ENCODE results near the gene KCNK16. TPM values are rescaled to one million over a fixed set of nuclear protein-coding genes. Genes with fewer than 3 reads are reported as not detected.

Gene KCNK16
- not detected in 2 replicates for total RNA-seq (ENCODE audit: low replicate concordance)

DNA sequence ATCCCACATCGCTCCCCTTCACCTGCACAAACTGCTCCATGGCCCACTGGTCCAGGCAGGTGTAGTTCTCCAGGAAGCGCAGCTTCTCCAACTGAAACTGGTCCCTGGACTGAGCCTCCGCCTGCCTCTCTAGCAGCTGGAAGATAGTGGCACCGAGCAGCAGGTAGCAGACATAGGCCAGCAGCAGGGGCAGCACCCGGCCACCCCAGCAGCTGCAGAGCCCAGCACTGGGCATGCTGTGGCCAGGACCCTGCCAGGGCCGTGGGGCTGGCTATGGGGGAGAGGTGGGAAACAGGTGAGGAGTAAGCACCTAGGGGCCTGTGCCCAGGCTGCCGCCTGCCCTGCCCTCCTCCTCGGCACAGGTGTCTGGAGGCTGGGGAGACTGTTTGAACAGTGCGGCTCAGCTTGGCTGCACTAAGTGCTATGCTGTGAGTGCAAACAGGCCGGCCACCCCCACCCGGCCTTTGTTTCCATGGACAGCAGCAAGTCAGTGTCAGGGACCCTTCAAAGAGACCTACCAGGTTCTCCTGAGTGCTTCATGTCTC is at the start of gene KCNK16:
Gene KCNK16 (minus strand): TSS at position 397 of the 545 bp plus-strand sequence. CDS start 162 bp downstream, at position 235.
- peaks cover 7% of the 10 kb centered on the region for H3K27me3 ChIP-seq
- no peak within 1 kb of the TSS for H3K27ac ChIP-seq
- no peaks in the 10 kb centered on the region for H3K36me3 ChIP-seq
- H3K9me3 ChIP-seq (ENCODE audit: low read depth), result no peaks in the 10 kb centered on the region
- DNase-seq (ENCODE audit: low spot score), result no peak
- no peak within 1 kb of the TSS for H3K4me2 ChIP-seq
- no peaks in the 10 kb centered on the region for H3K36me3 Mint-ChIP-seq
- H3K9me3 Mint-ChIP-seq, result no peaks in the 10 kb centered on the region
- H3K4me3 ChIP-seq, result no peak within 1 kb of the TSS
- no peaks in the 10 kb centered on the region for H3K4me1 Mint-ChIP-seq
- no peak within 1 kb of the TSS for H3K9ac ChIP-seq
- H3K27me3 Mint-ChIP-seq (ENCODE audit: insufficient read depth, low read depth), result peaks cover 15% of the 10 kb centered on the region
- H3K27ac Mint-ChIP-seq, result no peak within 1 kb of the TSS
- no peaks in the 10 kb centered on the region for H3K79me2 ChIP-seq (ENCODE audit: low read depth)
- H3K4me3 Mint-ChIP-seq, result no peak within 1 kb of the TSS
- no peaks in the 10 kb centered on the region for H3F3A ChIP-seq (ENCODE audit: low read depth)
- no peaks in the 10 kb centered on the region for H4K20me1 ChIP-seq (ENCODE audit: low read depth)
- H3K4me1 ChIP-seq, result no peaks in the 10 kb centered on the region
- no peak within 1 kb of the TSS for H2AFZ ChIP-seq (replicated peaks)
- no peak for TF ChIP-seq EZH2 (IDR thresholded peaks at IDR 0.05)
- TF ChIP-seq, protein P1, sequence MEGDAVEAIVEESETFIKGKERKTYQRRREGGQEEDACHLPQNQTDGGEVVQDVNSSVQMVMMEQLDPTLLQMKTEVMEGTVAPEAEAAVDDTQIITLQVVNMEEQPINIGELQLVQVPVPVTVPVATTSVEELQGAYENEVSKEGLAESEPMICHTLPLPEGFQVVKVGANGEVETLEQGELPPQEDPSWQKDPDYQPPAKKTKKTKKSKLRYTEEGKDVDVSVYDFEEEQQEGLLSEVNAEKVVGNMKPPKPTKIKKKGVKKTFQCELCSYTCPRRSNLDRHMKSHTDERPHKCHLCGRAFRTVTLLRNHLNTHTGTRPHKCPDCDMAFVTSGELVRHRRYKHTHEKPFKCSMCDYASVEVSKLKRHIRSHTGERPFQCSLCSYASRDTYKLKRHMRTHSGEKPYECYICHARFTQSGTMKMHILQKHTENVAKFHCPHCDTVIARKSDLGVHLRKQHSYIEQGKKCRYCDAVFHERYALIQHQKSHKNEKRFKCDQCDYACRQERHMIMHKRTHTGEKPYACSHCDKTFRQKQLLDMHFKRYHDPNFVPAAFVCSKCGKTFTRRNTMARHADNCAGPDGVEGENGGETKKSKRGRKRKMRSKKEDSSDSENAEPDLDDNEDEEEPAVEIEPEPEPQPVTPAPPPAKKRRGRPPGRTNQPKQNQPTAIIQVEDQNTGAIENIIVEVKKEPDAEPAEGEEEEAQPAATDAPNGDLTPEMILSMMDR (IDR thresholded peaks at IDR 0.05), result no peak
- TF ChIP-seq EZH2phosphoT487 (IDR thresholded peaks at IDR 0.05), result no peak

DNA sequence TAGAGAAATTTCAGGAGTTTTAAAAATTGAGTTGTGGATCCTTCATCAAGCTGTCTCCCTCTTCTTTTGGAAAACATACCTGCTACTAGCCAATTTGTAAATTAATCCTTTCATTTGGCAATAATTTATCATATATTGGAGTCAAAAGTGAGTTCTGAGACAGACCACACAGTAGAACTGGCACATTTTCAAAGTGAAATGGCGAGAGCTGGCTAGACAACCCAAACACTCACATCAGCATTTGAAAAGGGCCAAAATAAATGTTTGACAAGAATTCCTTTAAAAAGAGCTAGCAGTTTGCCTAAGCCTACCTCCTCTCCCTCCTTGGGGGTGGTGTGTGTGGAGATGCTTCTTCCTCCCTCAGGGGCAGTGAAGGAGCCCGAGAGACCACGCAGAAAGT is 47.9 kb upstream of the KCNK16 start:
- no peak overlapping the region for H3K4me2 ChIP-seq
- H3K9me3 ChIP-seq (ENCODE audit: low read depth), result no peaks in the 10 kb centered on the region
- Mint-ChIP-seq H3K4me3 (no peak overlapping the region), H3K27ac (no peak overlapping the region), H3K27me3 (ENCODE audit: insufficient read depth, low read depth) (peaks cover 2% of the 10 kb centered on the region), H3K9me3 (no peaks in the 10 kb centered on the region), H3K36me3 (no peaks in the 10 kb centered on the region), H3K4me1 (peaks cover 16% of the 10 kb centered on the region)
- no peaks in the 10 kb centered on the region for H3K27me3 ChIP-seq
- no peaks in the 10 kb centered on the region for H3K36me3 ChIP-seq
- DNase-seq (ENCODE audit: low spot score), result no peak
- H3K4me3 ChIP-seq, result no peak overlapping the region
- no peak overlapping the region for H3K9ac ChIP-seq
- TF ChIP-seq EZH2phosphoT487 (IDR thresholded peaks at IDR 0.05) (no peak), EZH2 (IDR thresholded peaks at IDR 0.05) (no peak)
- TF ChIP-seq, protein P1 (IDR thresholded peaks at IDR 0.05), result no peak
- H3K27ac ChIP-seq, result no peak overlapping the region
- H3F3A ChIP-seq (ENCODE audit: low read depth), result no peaks in the 10 kb centered on the region
- no peaks in the 10 kb centered on the region for H4K20me1 ChIP-seq (ENCODE audit: low read depth)
- H3K4me1 ChIP-seq, result peaks cover 7% of the 10 kb centered on the region
- H3K79me2 ChIP-seq (ENCODE audit: low read depth), result no peaks in the 10 kb centered on the region
- H2AFZ ChIP-seq (replicated peaks), result no peak overlapping the region

DNA sequence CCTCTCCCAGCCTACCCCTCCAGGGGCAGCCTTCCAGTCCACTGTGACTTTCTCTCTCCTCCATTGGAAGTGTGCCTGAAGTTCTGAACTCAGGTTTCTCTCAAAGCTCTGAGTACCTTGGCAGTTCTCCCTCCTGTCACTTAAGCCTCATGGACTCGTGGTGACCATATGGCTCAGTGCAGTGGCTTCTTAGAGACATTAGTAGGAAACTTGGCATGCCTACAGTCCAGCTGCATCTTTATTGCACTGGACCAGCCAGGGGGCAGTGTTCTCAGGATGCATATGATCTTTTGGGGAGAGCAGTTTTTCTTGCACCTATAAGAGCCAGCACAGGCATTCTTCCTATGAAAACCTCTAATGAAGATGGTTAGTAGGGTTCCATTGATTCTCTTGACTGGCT is 47.5 kb upstream of the KCNK16 start:
- Histone ChIP-seq H3K27me3 (no peaks in the 10 kb centered on the region), H3K4me2 (no peak overlapping the region), H3K9me3 (ENCODE audit: low read depth) (no peaks in the 10 kb centered on the region), H3K36me3 (no peaks in the 10 kb centered on the region), H3F3A (ENCODE audit: low read depth) (no peaks in the 10 kb centered on the region), H3K79me2 (ENCODE audit: low read depth) (no peaks in the 10 kb centered on the region), H3K4me1 (peaks cover 7% of the 10 kb centered on the region), H3K9ac (no peak overlapping the region), H4K20me1 (ENCODE audit: low read depth) (no peaks in the 10 kb centered on the region), H2AFZ (replicated peaks) (no peak overlapping the region), H3K27ac (no peak overlapping the region), H3K4me3 (no peak overlapping the region)
- no peaks in the 10 kb centered on the region for H3K36me3 Mint-ChIP-seq
- DNase-seq (ENCODE audit: low spot score), result no peak
- TF ChIP-seq, protein P1 (IDR thresholded peaks at IDR 0.05), result no peak
- TF ChIP-seq EZH2phosphoT487 (IDR thresholded peaks at IDR 0.05) (no peak), EZH2 (IDR thresholded peaks at IDR 0.05) (no peak)
- peaks cover 16% of the 10 kb centered on the region for H3K4me1 Mint-ChIP-seq
- H3K9me3 Mint-ChIP-seq, result no peaks in the 10 kb centered on the region
- no peak overlapping the region for H3K4me3 Mint-ChIP-seq
- H3K27me3 Mint-ChIP-seq (ENCODE audit: insufficient read depth, low read depth), result peaks cover 2% of the 10 kb centered on the region
- no peak overlapping the region for H3K27ac Mint-ChIP-seq

Data from neural progenitor cell (in vitro differentiated cells).